HEK293 (cell line): ENCODE measurements around the gene DCP1B.

Experiments used
- MEIS1 ChIP-seq: sonication (generic); formaldehyde crosslinking; IDR thresholded peaks from 2 replicates; pipeline ENCODE4 v1.8.1; 2022; ENCODE audit warnings: missing genetic modification reagents, mild to moderate bottlenecking, borderline replicate concordance
- ZBTB44 ChIP-seq: fragments of 450-650 bp; IDR thresholded peaks from 2 replicates; pipeline ENCODE4 v1.5.1; 2018; ENCODE audit warnings: missing biosample characterization, mild to moderate bottlenecking, missing genetic modification characterization
- ZNF23 ChIP-seq: fragments of 450-650 bp; formaldehyde crosslinking; IDR thresholded peaks from 2 replicates; pipeline ENCODE4 v1.5.1; 2016; ENCODE audit warnings: missing biosample characterization, missing genetic modification characterization, borderline replicate concordance
- ZNF248 ChIP-seq: fragments of 450-650 bp; formaldehyde crosslinking; IDR thresholded peaks from 2 replicates; pipeline ENCODE4 v1.5.1; 2017; ENCODE audit warnings: missing biosample characterization, missing genetic modification characterization
- ZNF37A ChIP-seq: fragments of 450-650 bp; IDR thresholded peaks from 2 replicates; pipeline ENCODE4 v1.5.1; 2018; ENCODE audit warnings: missing biosample characterization, missing genetic modification characterization
- ZNF398 ChIP-seq: fragments of 450-650 bp; formaldehyde crosslinking; IDR thresholded peaks from 2 replicates; pipeline ENCODE4 v1.5.1; 2017; ENCODE audit warnings: missing biosample characterization, missing genetic modification characterization
- ZNF571 ChIP-seq: fragments of 450-650 bp; formaldehyde crosslinking; IDR thresholded peaks from 2 replicates; pipeline ENCODE4 v1.5.0; 2017; ENCODE audit warnings: missing biosample characterization, missing genetic modification characterization
- ZNF660 ChIP-seq: fragments of 450-650 bp; IDR thresholded peaks from 2 replicates; pipeline ENCODE4 v1.5.1; 2018; ENCODE audit warnings: missing biosample characterization, mild to moderate bottlenecking, missing genetic modification characterization
- ZNF777 ChIP-seq: fragments of 450-650 bp; formaldehyde crosslinking; IDR thresholded peaks from 2 replicates; pipeline ENCODE4 v1.5.1; 2017; ENCODE audit warnings: missing biosample characterization, missing genetic modification characterization, borderline replicate concordance
- TF ChIP-seq, protein P1 (sequence below): fragments of 450-650 bp; formaldehyde crosslinking; IDR thresholded peaks from 2 replicates; pipeline ENCODE4 v1.5.1; 2016; ENCODE audit warnings: missing biosample characterization, missing genetic modification characterization
- TF ChIP-seq, protein P2 (sequence below): fragments of 450-650 bp; formaldehyde crosslinking; IDR thresholded peaks from 2 replicates; pipeline ENCODE4 v1.5.1; 2017; ENCODE audit warnings: missing biosample characterization, missing genetic modification characterization
- TF ChIP-seq, protein P3 (sequence below): fragments of 450-650 bp; formaldehyde crosslinking; IDR thresholded peaks from 2 replicates; pipeline ENCODE4 v1.5.1; 2017; ENCODE audit warnings: missing biosample characterization, mild to moderate bottlenecking, missing genetic modification characterization, moderate library complexity

- no peak for TF ChIP-seq ZNF37A
- TF ChIP-seq, protein P1, sequence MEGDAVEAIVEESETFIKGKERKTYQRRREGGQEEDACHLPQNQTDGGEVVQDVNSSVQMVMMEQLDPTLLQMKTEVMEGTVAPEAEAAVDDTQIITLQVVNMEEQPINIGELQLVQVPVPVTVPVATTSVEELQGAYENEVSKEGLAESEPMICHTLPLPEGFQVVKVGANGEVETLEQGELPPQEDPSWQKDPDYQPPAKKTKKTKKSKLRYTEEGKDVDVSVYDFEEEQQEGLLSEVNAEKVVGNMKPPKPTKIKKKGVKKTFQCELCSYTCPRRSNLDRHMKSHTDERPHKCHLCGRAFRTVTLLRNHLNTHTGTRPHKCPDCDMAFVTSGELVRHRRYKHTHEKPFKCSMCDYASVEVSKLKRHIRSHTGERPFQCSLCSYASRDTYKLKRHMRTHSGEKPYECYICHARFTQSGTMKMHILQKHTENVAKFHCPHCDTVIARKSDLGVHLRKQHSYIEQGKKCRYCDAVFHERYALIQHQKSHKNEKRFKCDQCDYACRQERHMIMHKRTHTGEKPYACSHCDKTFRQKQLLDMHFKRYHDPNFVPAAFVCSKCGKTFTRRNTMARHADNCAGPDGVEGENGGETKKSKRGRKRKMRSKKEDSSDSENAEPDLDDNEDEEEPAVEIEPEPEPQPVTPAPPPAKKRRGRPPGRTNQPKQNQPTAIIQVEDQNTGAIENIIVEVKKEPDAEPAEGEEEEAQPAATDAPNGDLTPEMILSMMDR (tag by site-specific recombination), result no peak
- TF ChIP-seq, protein P2, sequence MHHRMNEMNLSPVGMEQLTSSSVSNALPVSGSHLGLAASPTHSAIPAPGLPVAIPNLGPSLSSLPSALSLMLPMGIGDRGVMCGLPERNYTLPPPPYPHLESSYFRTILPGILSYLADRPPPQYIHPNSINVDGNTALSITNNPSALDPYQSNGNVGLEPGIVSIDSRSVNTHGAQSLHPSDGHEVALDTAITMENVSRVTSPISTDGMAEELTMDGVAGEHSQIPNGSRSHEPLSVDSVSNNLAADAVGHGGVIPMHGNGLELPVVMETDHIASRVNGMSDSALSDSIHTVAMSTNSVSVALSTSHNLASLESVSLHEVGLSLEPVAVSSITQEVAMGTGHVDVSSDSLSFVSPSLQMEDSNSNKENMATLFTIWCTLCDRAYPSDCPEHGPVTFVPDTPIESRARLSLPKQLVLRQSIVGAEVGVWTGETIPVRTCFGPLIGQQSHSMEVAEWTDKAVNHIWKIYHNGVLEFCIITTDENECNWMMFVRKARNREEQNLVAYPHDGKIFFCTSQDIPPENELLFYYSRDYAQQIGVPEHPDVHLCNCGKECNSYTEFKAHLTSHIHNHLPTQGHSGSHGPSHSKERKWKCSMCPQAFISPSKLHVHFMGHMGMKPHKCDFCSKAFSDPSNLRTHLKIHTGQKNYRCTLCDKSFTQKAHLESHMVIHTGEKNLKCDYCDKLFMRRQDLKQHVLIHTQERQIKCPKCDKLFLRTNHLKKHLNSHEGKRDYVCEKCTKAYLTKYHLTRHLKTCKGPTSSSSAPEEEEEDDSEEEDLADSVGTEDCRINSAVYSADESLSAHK (tag by site-specific recombination), result no peak
- TF ChIP-seq, protein P3, sequence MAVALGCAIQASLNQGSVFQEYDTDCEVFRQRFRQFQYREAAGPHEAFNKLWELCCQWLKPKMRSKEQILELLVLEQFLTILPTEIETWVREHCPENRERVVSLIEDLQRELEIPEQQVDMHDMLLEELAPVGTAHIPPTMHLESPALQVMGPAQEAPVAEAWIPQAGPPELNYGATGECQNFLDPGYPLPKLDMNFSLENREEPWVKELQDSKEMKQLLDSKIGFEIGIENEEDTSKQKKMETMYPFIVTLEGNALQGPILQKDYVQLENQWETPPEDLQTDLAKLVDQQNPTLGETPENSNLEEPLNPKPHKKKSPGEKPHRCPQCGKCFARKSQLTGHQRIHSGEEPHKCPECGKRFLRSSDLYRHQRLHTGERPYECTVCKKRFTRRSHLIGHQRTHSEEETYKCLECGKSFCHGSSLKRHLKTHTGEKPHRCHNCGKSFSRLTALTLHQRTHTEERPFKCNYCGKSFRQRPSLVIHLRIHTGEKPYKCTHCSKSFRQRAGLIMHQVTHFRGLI (tag by site-specific recombination), result no peak
- TF ChIP-seq ZNF660 (tag by site-specific recombination), result no peak
- no peak for TF ChIP-seq ZBTB44
- no peak for TF ChIP-seq ZNF248 (tag by site-specific recombination)
- TF ChIP-seq ZNF777 (tag by site-specific recombination), result no peak
- no peak for TF ChIP-seq ZNF23
- TF ChIP-seq ZNF398, result no peak
- TF ChIP-seq MEIS1 (CRISPR knock-in tag), result no peak
- no peak for TF ChIP-seq ZNF571 (tag by site-specific recombination)
These were observed 9.4 kb upstream of the DCP1B start for GRCh38 chr12:2013527-2014223.
